GM18909 (cell line): ENCODE results near the gene DYNC2LI1.
"Not testable (repeated sequence)": the region's sequence is repeated elsewhere in the genome, so short reads cannot be mapped to it uniquely, and the experiment has no call there.

Source experiments
- ATAC-seq: cut with Tn5 transposase; IDR thresholded peaks from one replicate; pipeline ENCODE4 v1.9.1; 2021; ENCODE audit warnings: mild to moderate bottlenecking; ENCODE audit not compliant: unreplicated experiment, poor library complexity

Gene DYNC2LI1

DNA sequence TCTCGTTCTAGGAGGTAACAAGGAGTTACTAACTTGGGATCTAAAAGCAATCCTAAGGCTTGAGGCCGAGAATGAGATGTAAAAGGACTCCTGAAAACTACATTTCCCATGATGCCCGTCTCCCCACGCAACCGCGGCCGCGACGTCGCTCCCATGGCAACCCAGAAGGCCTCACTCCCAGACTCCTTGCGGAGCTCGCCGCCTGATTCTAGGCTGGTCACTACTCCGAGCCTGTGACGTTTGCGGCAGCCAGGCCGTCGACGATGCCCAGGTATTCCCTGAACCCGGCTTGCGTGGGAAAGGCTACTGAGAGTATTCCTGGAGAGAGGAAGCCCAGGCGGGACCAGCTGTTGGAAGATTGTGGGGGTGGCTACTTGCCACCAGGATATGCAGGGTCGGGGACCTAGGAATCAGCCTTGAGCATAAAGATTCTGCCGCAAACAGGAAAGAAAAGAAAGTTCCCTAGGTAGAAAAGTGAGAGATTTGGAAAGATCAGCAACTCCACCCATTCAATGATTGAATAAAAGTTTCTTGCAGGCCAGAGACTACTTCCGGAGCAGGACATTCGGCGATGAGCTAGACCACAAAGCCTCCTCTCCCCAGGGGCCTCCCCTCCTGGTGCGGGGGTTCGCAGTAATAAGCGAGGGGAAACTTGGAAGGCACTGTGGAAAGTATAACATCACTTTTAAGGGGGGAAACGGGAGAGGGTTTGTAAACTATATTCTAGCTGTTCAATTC is at the start of gene DYNC2LI1:
Gene DYNC2LI1, plus strand, starts transcription at position 164 of the 738 bp plus-strand sequence. Its CDS starts 100 bp downstream, at position 264.
- ATAC-seq = peak; percentile 99

- ATAC-seq = no peak
Observed at GRCh38 chr2:43724728-43725526, 48.9 kb upstream of the DYNC2LI1 start.

DNA sequence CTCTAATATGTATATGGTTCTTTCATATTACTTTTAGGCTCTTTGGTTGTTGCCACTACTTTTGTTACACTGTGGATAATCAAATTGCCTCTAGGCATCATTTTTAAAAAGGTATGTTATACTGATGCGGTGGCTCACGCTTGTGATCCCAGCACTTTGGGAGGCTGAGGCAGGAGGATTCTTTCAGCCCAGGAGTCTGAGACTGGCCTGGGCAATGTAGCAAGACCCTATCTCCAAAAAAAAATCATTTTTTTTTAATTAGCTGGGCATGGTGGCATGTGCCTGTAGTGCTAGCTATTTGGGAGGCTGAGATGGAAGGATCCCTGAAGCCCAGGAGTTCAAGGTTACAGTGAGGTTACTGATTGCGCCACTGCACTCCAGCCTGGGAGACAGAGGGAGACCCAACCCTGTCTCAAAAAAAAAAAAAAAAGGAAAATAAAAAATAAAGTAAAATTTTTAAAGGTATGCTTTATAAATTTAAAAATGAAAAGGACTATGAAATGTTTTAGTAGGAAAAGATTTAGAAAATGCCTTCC is 48.1 kb upstream of the DYNC2LI1 start:
- ATAC-seq = no peak

DNA sequence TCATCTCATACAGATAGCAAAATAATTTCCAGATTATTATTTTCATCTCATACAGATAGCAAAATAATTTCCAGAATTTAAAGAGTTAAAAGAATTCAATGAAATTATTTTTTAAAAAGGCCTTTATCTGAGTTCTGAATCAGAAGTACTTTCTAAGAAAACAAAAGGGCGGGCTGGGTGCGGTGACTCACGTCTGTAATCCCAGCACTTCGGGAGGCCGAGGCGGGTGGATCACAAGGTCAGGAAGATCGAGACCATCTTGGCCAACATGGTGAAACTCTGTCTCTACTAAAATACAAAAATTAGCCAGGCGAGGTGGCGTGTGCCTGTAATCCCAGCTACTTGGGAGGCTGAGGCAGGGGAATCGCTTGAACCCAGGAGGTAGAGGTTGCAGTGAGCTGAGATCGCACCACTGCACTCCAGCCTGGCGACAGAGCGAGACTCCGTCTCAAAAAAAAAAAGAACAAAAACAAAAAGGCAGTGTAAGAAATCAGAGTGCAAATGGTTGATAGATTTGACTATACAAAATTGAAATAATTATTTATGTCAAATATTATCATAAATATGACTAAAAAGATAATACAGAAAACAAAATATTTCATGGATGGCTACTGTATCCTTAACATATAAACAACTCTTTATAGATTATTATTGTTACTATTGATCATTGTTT is 46.7 kb upstream of the DYNC2LI1 start:
- ATAC-seq = not testable (repeated sequence)

DNA sequence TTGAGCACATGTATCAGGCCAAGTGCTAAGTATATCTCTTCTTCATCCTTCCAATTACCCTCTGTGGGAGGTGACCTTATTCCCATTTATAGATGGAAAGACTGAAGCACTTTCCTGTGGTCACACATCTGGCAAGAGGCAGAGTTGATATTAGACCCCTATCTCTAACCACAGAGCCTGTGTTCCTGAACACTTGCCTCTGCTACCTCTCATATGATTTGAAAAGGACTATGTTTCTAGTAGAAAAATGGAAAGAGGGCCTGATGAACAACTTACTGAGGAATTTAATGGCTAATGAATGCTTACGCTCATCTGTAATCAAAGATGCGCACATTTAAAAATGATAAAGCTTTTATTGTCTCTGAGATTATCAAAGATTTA is 46.2 kb upstream of the DYNC2LI1 start:
- no peak for ATAC-seq

- ATAC-seq = no peak
Observed at GRCh38 chr2:43729491-43730174, 44.2 kb upstream of the DYNC2LI1 start.

GRCh38 chr2:43731211-43731610 is 42.6 kb upstream of the DYNC2LI1 start:
- ATAC-seq = no peak

DNA sequence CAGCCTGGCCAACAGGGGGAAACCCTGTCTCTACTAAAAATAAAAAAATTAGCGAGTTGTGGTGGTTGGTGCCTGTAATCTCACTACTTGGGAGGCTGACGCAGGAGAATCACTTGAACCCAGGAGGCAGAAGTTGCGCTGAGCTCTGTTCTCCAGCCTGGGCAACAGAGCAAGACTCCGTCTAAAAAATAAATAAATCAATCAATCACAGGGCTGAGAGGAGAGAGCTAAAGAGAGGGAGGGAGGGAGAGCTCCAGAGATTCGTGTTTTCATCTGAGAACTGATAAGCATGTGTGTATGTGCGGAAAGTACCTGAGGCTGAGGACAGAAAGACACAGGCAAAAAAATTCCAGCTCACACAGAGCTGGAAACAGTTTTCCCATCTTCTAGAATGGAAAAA is 37.2 kb upstream of the DYNC2LI1 start:
- ATAC-seq = no peak

GRCh38 chr2:43737097-43737854 is 36.6 kb upstream of the DYNC2LI1 start:
- ATAC-seq = no peak

DNA sequence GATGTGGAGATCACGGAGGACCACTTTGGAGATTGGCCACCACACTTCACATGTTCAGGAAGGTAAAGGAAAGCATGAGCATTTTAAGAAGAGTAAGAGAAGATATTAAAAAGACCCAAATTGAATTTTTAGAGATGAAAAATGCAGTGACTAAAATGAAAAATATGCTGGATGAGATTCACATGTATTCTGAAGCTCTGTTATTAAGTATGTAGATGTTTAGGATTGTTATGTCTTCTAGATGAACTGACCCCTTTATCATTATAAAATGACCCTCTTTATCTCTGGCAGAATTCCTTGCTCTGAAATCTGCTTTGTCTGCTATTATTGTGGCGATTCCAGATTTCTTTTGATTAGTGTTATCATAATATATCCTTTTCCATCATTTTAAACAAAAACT is 36.0 kb upstream of the DYNC2LI1 start:
- ATAC-seq = no peak

- no peak for ATAC-seq
Observed at GRCh38 chr2:43738257-43738656, 35.6 kb upstream of the DYNC2LI1 start.

DNA sequence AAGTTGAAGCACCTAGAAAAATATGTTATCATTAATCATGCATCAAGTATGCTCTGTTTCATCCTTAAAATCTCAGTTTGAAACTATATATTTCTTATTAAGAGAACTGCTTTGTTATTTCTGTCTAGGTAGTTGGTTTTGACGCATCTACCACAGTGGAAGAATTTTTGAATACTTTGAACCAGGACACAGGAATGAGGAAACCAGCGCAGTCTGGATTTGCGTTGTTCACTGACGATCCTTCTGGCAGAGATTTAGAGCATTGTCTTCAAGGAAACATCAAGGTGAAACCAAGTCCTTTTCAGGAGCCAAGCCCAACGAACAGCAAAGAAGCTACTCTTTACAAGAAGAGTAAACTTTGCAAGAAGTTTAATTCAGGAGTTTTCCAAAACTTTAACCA is 30.1 kb upstream of the DYNC2LI1 start:
- ATAC-seq = no peak

GRCh38 chr2:43745457-43745856 is 28.4 kb upstream of the DYNC2LI1 start:
- no peak for ATAC-seq

DNA sequence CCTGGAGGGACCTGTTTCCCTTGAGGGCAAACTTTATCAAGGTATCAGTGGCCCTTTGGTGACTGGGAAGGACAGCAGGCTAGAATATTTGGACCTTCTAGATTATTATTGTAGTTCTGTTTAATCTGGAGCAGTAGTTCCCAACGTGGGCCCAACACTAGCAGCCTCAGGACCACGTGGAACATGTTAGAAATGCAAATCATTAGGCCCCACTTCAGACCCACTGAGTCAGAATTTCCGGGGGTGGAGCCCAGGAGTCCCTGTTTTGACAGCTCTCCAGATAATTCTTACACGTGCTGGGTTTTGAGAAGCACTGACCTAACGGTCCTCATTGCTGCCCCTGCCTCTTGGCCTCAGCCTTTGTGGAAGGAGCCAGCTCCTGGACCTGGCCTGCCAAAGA is 25.5 kb upstream of the DYNC2LI1 start:
- no peak for ATAC-seq

- ATAC-seq = no peak
Observed at GRCh38 chr2:43749583-43749982, 24.3 kb upstream of the DYNC2LI1 start.

DNA sequence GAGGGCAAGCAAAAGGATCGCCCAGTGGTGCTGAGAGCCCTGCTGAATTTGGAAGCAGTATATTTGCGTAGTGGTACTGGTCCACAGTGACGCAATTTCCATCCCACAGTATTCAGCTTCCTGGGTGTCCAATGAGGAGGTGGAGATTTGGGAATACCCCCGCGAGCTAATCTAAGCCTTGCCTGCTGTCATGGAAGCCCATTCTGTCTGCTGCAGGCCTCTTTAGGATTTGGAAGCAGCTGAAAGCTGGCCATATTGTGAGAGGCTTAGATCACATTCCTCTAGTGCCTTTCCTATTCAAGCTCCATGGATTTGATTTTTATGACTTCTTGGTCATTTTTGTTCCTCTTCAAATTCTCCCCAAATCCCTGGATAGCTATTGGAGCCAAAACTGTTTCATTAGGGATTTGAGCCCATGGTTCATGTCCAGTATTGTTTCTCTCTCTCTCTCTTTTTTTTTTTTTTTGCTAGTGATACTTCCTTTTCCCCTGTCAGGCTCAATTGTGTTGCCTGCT is 22.3 kb upstream of the DYNC2LI1 start:
- ATAC-seq = no peak

DNA sequence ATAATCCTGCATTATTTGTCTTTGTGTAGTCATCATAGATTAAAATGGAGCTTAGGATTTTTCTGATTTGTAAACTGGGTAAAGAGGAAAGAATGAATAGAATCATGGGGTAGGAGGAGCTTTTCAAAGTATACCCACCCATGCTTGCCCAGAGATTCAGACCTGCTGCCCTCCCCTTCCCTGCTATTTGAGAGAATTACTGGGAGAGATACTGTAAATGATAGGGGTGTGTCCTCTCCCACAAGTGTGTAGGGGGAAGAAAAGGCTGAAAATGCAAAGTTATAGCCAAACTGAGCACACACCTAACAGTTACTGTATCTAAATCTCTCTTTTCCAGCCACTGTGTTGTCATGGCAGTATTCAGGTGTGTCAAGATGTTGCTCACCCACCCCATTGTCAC is 21.5 kb upstream of the DYNC2LI1 start:
- no peak for ATAC-seq

GRCh38 chr2:43754180-43754579 is 19.7 kb upstream of the DYNC2LI1 start:
- ATAC-seq = no peak

- no peak for ATAC-seq
Observed at GRCh38 chr2:43758739-43759138, 15.1 kb upstream of the DYNC2LI1 start.
